Activated naive CD8-positive, alpha-beta T cell treated with anti-CD3 and anti-CD28 coated beads for 36 hours (primary cell): ENCODE measurements around the gene RYR3. TPM values are rescaled to one million over a fixed set of nuclear protein-coding genes. Genes with fewer than 3 reads are reported as not detected.

ENCODE experiments used
- DNase-seq: peaks from one replicate; pipeline ENCODE4 v3.0.0; 2021
- H3K27ac Mint-ChIP-seq: one replicate; pipeline ENCODE4 v1.8.0; 2022; ENCODE audit warnings: mild to moderate bottlenecking, moderate library complexity, mixed read lengths
- H3K27me3 Mint-ChIP-seq: one replicate; pipeline ENCODE4 v1.8.0; 2022; ENCODE audit warnings: mild to moderate bottlenecking, mixed read lengths
- H3K36me3 Mint-ChIP-seq: one replicate; pipeline ENCODE4 v1.8.0; 2021; ENCODE audit warnings: mild to moderate bottlenecking, mixed read lengths
- H3K4me1 Mint-ChIP-seq: one replicate; pipeline ENCODE4 v1.8.0; 2021; ENCODE audit warnings: mixed read lengths
- H3K4me3 Mint-ChIP-seq: one replicate; pipeline ENCODE4 v1.8.0; 2022; ENCODE audit warnings: mild to moderate bottlenecking, moderate library complexity, mixed read lengths
- H3K9me3 Mint-ChIP-seq: one replicate; pipeline ENCODE4 v1.8.0; 2022; ENCODE audit warnings: mixed read lengths
- total RNA-seq, 2 experiments: library from RNA; stranded (reverse); gene quantifications; one replicate each; pipeline ENCODE4 v1.2.3, GENCODE V29; 2021

RYR3 gene
- total RNA-seq, 2 experiments from 2014 or later: not detected

DNA sequence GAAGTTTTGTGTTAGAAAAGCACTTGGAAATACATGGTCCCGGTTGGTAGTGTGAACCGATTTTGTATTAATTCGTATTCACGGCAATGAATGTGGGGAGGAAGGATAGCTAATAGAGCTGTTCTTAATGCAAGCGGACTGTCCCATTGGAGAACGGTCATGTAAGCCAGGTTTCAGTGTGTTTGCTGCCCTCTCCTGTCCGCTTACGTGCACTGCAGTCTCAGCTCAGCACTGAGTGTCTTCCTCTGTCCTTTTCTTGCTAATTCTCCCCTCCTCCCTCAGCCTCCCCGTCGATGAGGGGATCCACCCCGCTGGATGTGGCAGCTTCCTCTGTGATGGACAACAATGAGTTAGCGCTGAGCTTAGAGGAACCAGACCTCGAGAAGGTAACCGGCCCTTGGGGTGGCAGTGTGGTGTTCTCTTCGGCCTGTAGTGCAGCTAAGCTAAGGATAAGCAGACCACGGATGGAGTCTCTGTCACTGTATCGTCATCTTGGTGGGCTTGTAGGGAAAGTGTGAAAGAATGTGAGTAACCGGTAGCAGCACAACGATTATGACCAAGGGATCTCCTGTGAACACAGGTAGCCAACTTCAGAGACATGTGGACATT, 390.0 kb downstream of the RYR3 start:
- peak; percentile 46 for DNase-seq
- Mint-ChIP-seq H3K27ac (no peak overlapping the region), H3K4me3 (no peak overlapping the region), H3K36me3 (no peaks in the 10 kb centered on the region), H3K27me3 (peaks cover 5% of the 10 kb centered on the region), H3K9me3 (no peaks in the 10 kb centered on the region), H3K4me1 (peaks cover 2% of the 10 kb centered on the region)

DNA sequence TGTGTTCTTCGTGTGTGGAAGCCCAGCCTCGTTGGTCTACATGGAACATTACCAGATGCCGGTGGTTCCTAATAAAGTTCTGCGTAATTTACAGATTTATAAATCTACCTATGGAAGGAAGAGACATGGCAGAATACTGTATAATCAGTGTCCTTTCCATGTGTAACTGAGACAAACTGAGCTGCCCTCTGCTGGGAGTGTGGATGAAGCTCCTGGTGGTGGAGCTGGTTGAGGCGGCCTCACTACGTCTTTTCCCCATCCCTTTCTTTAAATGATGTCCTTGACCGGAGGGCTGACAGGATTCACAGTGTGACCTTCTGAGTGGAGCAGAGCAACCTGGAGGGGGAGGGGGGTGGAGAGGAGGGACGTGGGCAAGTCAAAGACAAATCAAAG, 390.5 kb downstream of the RYR3 start:
- peaks cover 5% of the 10 kb centered on the region for H3K27me3 Mint-ChIP-seq
- DNase-seq: no peak
- no peak overlapping the region for H3K27ac Mint-ChIP-seq
- H3K9me3 Mint-ChIP-seq: no peaks in the 10 kb centered on the region
- H3K4me1 Mint-ChIP-seq: peaks cover 2% of the 10 kb centered on the region
- H3K36me3 Mint-ChIP-seq: no peaks in the 10 kb centered on the region
- no peak overlapping the region for H3K4me3 Mint-ChIP-seq

DNA sequence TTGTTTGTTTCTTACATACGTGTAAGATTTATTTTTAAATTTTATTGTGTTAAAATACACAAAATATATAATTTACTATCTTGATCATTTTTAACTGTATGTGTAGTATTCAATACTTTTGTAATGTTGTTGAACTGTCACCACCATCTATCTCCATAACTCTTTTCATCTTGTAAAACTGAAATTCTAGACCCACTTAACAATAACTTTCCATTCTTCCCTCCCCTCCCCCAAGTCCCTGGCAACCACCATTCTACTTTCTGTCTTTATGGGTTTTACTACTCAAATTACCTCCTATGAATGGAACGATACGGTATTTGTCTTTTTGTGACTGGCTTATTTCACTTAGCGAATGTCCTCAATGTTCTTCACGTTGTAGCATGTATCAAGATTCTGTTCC, 395.4 kb downstream of the RYR3 start:
- Mint-ChIP-seq H3K27me3 (no peaks in the 10 kb centered on the region), H3K27ac (no peak overlapping the region), H3K9me3 (peaks cover 12% of the 10 kb centered on the region), H3K36me3 (no peaks in the 10 kb centered on the region), H3K4me1 (no peaks in the 10 kb centered on the region), H3K4me3 (no peak overlapping the region)
- no peak for DNase-seq

DNA sequence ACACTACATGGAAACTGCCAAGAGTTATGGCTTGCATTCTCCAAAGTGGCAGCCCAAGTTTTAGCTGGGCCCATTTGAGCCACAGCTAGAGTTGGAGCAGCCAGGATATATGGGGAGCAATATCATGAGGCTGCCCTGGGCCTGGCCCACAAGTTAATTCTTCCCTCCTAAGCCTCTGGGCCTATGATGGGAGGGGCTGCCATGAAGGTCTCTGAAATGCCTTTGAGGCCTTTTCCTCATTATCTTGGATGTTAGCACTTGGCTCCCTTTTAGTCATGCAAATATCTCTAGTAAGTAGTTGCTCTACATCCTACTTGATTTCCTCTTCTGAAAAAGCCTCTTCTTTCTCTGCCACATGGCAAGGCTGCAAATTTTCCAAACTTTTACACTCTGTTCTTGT, 400.0 kb downstream of the RYR3 start:
- no peak for DNase-seq
- Mint-ChIP-seq H3K36me3 (no peaks in the 10 kb centered on the region), H3K4me1 (peaks cover under 1% of the 10 kb centered on the region), H3K9me3 (peaks cover 20% of the 10 kb centered on the region), H3K27ac (no peak overlapping the region), H3K4me3 (no peak overlapping the region), H3K27me3 (no peaks in the 10 kb centered on the region)

DNA sequence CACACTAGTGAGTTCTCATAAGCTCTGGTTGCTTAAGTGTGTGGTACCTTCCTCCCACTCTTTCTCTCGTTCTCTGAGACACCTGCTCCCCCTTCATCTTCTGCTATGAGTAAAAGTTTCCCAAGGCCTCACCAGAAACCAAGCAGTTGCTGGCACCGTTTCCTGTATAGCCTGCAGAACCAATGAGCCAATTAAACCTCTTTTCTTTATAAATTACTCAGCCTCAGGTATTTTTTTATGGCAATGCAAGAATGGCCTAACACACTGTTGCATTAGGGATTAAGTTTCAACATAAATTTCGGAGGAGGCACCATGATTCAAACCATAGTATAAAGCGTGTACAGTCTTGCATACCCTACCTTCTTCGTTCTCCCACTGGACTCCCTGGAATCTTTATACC, 405.3 kb downstream of the RYR3 start:
- no peaks in the 10 kb centered on the region for H3K27me3 Mint-ChIP-seq
- peaks cover 8% of the 10 kb centered on the region for H3K9me3 Mint-ChIP-seq
- DNase-seq: no peak
- H3K4me3 Mint-ChIP-seq: no peak overlapping the region
- peaks cover 6% of the 10 kb centered on the region for H3K4me1 Mint-ChIP-seq
- H3K27ac Mint-ChIP-seq: no peak overlapping the region
- no peaks in the 10 kb centered on the region for H3K36me3 Mint-ChIP-seq

DNA sequence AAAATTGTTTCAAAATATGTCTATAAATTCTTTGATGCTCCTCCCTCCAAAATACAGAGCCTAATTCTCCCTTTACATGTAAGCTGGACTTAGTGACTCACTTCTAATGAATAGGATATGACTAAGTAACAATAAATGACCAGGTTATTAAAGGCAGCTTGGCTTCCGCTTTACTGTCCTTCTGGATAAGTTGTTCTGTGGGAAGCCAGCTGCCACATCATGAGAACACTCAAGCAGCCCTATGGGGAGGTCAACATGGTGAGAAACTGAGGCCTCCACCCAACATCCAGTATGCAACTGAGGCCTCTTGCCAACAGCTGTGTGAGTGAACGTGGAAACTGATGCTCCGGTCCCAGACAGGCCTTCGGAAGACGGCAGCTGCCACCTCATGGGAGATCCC, 410.2 kb downstream of the RYR3 start:
- Mint-ChIP-seq H3K27ac (no peak overlapping the region), H3K4me1 (peaks cover 4% of the 10 kb centered on the region), H3K36me3 (no peaks in the 10 kb centered on the region), H3K9me3 (no peaks in the 10 kb centered on the region), H3K4me3 (no peak overlapping the region), H3K27me3 (no peaks in the 10 kb centered on the region)
- no peak for DNase-seq

DNA sequence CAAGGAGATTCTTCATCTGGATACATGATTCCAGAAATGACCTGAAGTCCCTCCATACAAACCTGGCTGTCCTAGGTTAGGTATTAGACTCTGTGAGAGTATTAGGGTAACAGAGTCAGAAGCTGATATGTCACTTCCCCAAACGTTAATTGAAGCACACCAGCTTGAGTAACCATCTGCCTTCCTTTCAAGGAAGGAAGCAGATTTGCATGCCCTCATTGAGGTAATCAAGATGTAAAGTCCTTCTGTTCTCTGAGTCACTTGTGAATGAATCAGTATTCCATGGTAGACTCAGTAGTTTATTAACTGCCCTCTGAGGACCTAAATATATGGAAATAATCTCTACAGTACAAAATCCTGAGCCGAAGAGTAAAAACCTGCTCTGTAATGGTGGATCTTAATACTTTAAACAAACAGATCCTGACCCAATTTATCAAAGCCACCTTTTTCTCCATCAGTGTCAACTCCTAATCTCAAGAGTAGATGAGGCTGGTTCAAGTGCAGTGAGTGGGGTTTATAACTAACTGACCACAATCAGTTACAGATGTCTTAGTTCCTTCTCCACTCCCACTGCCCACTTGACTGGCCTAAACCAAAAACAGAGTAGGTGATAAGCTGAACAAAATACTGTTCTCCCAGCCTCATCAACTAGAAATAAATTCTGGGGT, 411.4 kb downstream of the RYR3 start:
- DNase-seq: no peak

DNA sequence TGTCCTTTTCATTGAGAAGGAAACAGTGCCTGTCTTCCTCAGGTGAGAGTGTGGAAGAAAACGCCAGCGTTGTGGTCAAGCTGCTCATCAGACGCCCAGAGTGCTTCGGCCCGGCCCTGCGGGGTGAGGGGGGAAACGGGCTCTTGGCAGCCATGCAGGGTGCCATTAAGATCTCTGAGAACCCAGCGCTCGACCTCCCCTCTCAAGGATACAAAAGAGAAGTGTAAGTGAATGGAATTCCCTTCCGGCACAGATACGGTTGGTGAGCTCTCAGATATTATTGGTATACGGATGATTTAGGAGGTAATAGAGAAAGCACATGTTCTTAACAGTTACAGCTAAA, 411.9 kb downstream of the RYR3 start:
- DNase-seq: no peak
- Mint-ChIP-seq H3K36me3 (no peaks in the 10 kb centered on the region), H3K9me3 (no peaks in the 10 kb centered on the region), H3K4me3 (no peak overlapping the region), H3K27me3 (no peaks in the 10 kb centered on the region), H3K4me1 (no peaks in the 10 kb centered on the region), H3K27ac (no peak overlapping the region)

More for the DNA sequence above, 411.4 kb downstream of the RYR3 start:
- Mint-ChIP-seq H3K9me3 (no peaks in the 10 kb centered on the region), H3K36me3 (no peaks in the 10 kb centered on the region), H3K4me3 (no peak overlapping the region), H3K4me1 (no peaks in the 10 kb centered on the region), H3K27ac (no peak overlapping the region), H3K27me3 (no peaks in the 10 kb centered on the region)

DNA sequence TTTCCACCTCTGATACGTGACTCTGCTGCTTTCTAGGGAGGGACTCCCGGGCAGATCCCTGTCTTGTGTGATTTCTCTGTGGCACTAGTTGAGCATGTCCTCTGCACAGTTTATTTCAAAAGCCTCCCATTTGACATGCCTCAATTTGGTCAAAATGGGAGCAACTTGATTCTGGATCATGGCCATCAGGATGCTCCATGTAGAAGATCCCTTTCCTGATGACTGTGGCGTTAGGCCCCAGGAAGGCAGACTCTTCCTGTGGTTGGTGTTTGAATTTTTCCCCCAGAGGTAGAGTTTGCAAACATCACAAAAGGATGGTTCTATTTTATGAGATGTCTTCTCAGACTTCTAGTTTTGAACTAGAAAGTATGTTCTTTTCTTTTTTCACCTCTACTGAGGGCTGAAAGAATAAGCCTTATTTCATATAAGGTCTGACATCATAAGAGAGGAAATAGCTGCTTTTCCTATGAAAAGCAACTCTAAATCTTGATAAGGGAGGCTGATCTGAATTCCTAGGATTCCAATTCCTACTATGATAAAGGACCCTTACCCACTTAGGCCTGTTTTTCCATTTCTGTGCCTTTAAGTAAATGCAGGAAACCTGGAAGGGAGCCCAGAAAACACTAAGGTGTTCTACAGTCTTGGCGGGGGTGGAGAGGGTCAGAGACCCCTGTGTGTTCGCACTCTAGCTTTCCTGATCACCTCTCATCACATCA, 413.7 kb downstream of the RYR3 start:
- no peak overlapping the region for H3K27ac Mint-ChIP-seq
- no peaks in the 10 kb centered on the region for H3K36me3 Mint-ChIP-seq
- no peaks in the 10 kb centered on the region for H3K9me3 Mint-ChIP-seq
- DNase-seq: no peak
- no peaks in the 10 kb centered on the region for H3K4me1 Mint-ChIP-seq
- H3K4me3 Mint-ChIP-seq: no peak overlapping the region
- H3K27me3 Mint-ChIP-seq: no peaks in the 10 kb centered on the region

DNA sequence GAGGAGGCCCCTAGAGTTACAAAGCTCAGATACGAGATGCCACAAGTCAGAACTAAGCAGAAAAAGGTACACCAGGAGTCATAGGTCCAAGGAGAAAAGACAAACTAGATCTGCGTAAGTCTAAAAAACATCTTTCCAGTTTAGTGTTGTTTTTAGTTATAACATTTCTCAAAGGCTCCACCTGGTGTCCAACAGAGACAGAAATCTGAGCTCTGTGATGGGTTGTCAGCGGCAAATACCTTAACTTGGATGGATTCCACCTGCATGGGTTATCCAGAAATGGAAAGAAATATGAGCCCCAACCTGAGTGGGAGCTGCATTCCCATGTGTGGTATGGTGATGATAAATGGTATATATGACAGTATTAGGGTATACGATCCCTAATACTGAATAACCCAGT, 418.9 kb downstream of the RYR3 start:
- Mint-ChIP-seq H3K4me1 (no peaks in the 10 kb centered on the region), H3K27me3 (peaks cover 4% of the 10 kb centered on the region), H3K36me3 (no peaks in the 10 kb centered on the region), H3K4me3 (no peak overlapping the region), H3K27ac (no peak overlapping the region), H3K9me3 (no peaks in the 10 kb centered on the region)
- DNase-seq: no peak

DNA sequence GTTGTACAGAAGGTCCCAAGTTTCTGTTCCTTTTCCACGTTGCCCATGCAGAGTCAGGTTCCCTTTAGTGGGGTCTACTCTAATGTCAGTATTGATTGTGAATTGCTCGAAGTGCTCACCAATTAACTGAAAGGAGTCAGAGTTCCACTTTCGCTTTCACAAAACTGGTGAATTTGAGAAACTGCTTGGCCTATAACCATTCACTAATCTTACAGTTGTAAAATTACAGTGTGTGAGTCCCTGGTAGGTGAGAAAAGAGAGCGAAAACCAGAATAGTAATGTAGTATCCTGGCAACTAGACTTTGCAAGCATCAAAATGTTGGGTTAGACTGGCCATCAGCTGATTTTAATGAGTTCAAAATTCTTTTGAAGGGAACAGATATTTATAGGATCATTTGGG, 420.0 kb downstream of the RYR3 start:
- Mint-ChIP-seq H3K9me3 (no peaks in the 10 kb centered on the region), H3K4me3 (no peak overlapping the region), H3K27ac (no peak overlapping the region), H3K27me3 (peaks cover 4% of the 10 kb centered on the region), H3K4me1 (no peaks in the 10 kb centered on the region), H3K36me3 (no peaks in the 10 kb centered on the region)
- DNase-seq: no peak

DNA sequence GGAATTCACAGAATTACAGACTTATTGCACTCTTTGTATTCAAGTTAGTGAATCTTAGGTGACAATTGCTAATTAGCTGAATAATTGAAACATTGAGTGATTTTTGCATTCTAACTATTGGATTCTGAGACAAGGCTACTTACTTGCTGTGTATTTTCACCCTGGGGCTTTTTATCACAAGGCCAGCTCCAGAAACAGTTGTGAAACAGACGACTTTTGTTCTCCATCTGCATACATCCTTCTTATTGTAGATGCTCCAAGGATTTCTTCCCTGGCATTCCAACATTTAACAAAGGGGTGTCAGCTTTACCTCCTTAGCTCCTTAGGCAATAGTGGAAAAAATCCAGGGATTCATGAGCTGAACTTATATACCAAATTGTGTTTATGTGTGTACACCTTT, 424.4 kb downstream of the RYR3 start:
- Mint-ChIP-seq H3K4me1 (no peaks in the 10 kb centered on the region), H3K9me3 (no peaks in the 10 kb centered on the region), H3K4me3 (no peak overlapping the region), H3K27ac (no peak overlapping the region), H3K27me3 (peaks cover 13% of the 10 kb centered on the region), H3K36me3 (no peaks in the 10 kb centered on the region)
- no peak for DNase-seq

DNA sequence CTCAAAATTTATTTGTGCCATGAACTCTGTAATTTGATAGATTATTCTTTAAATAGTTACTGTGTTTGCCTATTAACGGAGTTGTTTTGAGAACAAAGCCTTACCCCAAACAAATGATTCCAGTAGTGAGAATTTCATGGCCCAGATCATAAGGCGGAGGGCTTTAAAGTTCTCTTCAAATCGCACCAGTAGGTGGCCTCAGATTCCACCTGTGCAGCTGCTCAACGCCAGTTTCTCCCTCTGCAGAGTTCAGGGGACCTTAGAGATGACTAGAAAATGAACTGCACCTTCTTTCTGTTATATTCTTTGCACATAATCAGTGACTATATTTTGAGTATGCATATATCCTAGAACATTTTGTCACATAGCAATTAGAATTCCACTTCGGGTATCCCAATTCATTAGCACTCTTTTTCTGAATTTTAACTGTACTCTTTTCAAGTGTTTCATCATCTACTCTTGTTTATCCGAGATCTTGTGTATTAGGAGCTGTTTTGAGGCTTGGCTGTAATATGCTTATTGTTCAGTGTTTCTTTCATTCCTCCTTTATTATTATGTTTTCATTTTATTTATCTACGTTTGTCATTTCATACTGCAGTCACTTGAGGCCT, 425.0 kb downstream of the RYR3 start:
- H3K36me3 Mint-ChIP-seq: no peaks in the 10 kb centered on the region
- no peak overlapping the region for H3K4me3 Mint-ChIP-seq
- H3K27ac Mint-ChIP-seq: no peak overlapping the region
- no peaks in the 10 kb centered on the region for H3K4me1 Mint-ChIP-seq
- no peak for DNase-seq
- no peaks in the 10 kb centered on the region for H3K9me3 Mint-ChIP-seq
- peaks cover 13% of the 10 kb centered on the region for H3K27me3 Mint-ChIP-seq

DNA sequence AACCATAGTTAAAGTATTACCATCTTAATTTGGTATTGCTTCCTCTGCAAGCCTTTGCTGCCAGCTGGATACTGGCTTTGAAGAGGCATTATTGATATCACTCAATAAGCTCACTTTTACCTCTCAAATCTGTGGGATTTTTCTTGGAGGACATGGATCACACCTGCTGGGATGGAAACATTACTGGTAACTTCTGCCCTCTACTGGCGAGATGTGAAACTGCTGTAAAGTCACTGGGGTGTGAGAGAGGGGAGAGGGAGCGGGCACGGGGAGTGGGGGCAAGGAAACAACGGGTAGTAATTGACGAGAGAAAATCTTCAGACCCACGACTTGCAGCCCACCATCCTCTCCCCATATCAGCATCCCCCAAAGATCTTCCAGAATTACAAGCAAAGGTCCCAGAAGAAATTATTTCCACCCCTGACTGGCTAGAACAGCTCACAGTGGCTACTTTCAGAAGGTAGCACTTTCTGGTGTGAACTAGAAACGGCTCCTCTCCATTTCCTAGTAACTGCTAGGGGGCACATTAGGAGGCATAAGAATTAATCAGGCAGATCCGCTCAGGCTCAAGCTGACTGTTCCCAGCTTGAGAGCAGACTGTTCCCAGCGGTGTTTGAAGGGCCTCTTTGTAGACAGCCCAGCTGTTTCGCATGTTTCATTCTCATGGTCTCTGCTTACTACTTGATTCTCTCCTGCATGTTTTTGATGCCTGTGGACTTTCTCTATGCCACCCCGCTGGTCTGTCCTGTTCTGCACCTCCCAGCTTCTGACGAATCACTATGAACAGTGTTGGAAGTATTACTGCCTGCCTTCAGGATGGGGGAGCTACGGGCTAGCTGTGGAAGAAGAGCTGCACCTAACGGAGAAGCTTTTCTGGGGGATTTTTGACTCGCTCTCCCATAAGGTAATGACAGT, 427.2 kb downstream of the RYR3 start:
- H3K9me3 Mint-ChIP-seq: no peaks in the 10 kb centered on the region
- DNase-seq: peak; percentile 4
- no peaks in the 10 kb centered on the region for H3K4me1 Mint-ChIP-seq
- H3K27me3 Mint-ChIP-seq: peaks cover 9% of the 10 kb centered on the region
- H3K4me3 Mint-ChIP-seq: no peak overlapping the region
- no peak overlapping the region for H3K27ac Mint-ChIP-seq
- H3K36me3 Mint-ChIP-seq: no peaks in the 10 kb centered on the region
